Measurements from ENCODE around the gene CCDC116.
"Not testable (repeated sequence)": the region's sequence is repeated elsewhere in the genome, so short reads cannot be mapped to it uniquely, and the experiment has no call there.

The CCDC116 gene

GRCh38 chr22:21632931-21633330, 371 bp downstream of the CCDC116 start:
- no peak for DNase-seq (ENCODE audit: extremely low spot score)
- no peak for TF ChIP-seq CTCF (IDR thresholded peaks at IDR 0.05; ENCODE audit: control extremely low read depth, extremely low read depth, low read depth, missing control alignments)
- CTCF ChIA-PET, result interaction anchor here (17.3 kb wide), 1 partner anchor 12 kb away, joined by 274 read pairs; the partner anchor contains the start of gene SDF2L1
- POLR2A ChIA-PET, result no interaction called here

DNA sequence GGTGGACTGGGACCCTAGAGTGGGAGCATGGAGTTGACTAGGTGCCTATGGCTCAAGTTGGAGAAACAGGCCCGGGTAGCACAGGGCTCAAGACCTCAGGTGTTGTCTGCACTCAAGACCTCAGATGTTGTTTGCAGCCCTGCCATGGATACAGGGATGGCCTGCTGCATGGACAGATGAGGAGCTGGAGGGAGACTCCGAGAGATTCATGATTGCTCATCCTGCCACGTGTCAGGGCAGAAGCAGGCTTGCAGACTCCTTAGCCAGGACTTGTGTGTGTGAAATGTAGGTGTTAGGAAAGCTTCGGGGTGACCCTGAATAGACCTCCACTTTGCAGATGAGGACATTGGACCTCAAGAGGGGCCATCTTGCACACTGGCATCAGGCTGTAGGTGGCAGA, 921 bp downstream of the CCDC116 start:
- CTCF ChIA-PET, result interaction anchor here (1.4 to 17.3 kb wide), 3 partner anchors 9 to 16 kb away, joined by 3 to 274 read pairs (median 3); partner anchors contain the start of gene SDF2L1
- DNase-seq (ENCODE audit: extremely low spot score), result no peak
- TF ChIP-seq CTCF (IDR thresholded peaks at IDR 0.05; ENCODE audit: control extremely low read depth, extremely low read depth, low read depth, missing control alignments), result no peak
- POLR2A ChIA-PET, result no interaction called here

DNA sequence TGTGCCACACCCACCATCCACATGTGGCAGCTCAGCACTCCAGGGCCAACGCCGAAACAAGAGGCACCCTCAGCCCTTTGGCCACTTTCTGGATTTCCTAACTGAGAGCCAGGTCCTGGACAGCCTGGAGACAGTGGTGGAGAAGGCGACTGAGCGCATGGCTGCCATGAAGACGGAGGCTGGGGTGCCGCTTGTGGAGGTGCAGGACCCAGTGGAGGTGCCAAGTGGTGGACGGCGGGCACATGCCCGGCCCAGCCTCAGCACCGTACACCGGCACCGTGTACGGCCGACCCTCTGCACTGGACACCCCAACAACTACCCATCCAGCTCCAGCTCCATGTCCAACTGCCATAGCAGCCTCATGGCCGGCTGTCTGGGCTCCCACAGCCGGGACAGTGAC, 1.5 kb downstream of the CCDC116 start:
- ChIA-PET POLR2A (no interaction called here), CTCF (interaction anchor here (1.4 to 17.3 kb wide), 3 partner anchors 9 to 16 kb away, joined by 3 to 274 read pairs (median 3); partner anchors contain the start of gene SDF2L1)
- DNase-seq (ENCODE audit: extremely low spot score), result no peak
- TF ChIP-seq CTCF (IDR thresholded peaks at IDR 0.05; ENCODE audit: control extremely low read depth, extremely low read depth, low read depth, missing control alignments), result no peak

DNA sequence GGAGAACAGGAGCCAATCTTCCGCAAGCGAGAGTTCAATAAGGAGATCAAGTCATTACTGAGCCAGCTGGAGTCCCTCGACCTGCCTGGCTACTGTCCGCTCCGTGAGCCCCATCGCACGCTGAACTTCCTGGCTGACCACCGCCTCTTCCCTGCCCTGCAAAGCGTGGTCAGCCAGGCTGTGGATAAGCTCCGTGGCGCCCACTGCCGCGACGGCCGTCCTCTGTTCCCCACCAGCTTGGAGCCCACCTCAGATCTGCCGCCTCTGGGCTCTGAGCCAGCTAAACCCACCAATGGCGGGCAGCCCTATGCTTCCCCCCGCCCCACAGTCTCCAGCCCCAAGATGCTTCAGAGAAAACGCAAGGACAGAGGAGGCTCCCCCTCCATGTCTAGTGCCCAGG, 2.3 kb downstream of the CCDC116 start:
- no peak for TF ChIP-seq CTCF (IDR thresholded peaks at IDR 0.05; ENCODE audit: control extremely low read depth, extremely low read depth, low read depth, missing control alignments)
- ChIA-PET POLR2A (no interaction called here), CTCF (interaction anchor here (1.4 to 17.3 kb wide), 3 partner anchors 10 to 17 kb away, joined by 3 to 274 read pairs (median 3); partner anchors contain the start of gene SDF2L1)
- no peak for DNase-seq (ENCODE audit: extremely low spot score)

GRCh38 chr22:21635771-21636510, 3.4 kb downstream of the CCDC116 start:
- no peak for DNase-seq (ENCODE audit: extremely low spot score)
- ChIA-PET POLR2A (no interaction called here), CTCF (interaction anchor here (17.3 kb wide), 1 partner anchor 9 kb away, joined by 274 read pairs; the partner anchor contains the start of gene SDF2L1)
- TF ChIP-seq CTCF (IDR thresholded peaks at IDR 0.05; ENCODE audit: control extremely low read depth, extremely low read depth, low read depth, missing control alignments), result no peak

DNA sequence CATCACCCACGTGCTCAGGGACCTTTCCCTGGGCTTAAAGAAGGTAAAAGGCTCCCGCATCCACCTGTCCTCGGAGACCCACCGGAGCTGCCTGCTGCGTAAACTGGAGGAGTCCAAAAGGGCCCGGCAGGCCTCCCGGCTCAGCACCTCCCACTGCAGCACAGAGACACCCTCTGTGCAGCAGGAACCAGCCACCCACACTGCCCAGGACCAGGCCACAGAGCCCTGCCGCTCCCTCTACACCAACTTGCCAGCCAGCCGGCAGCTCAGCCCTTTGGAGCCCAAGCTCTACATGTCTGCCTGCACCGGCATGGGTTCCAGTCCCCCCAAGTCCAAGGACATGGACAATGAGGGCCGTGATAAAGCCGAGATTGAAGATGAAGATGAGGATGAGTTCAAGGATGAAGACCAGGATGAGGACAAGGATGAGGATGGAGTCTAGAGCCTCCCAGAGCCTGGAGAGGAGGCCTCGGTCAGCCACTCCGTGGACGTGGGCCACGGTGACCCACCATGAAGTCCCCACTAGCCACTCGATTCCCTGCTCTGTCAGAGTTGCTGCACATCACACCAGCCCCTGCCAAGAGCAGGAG, 4.2 kb downstream of the CCDC116 start:
- ChIA-PET CTCF (interaction anchor here (1.2 to 17.3 kb wide), 2 partner anchors 7 to 9 kb away, joined by 4 to 274 read pairs; partner anchors contain the start of genes SDF2L1 and YDJC), POLR2A (no interaction called here)
- DNase-seq (ENCODE audit: extremely low spot score), result no peak
- no peak for TF ChIP-seq CTCF (IDR thresholded peaks at IDR 0.05; ENCODE audit: control extremely low read depth, extremely low read depth, low read depth, missing control alignments)

DNA sequence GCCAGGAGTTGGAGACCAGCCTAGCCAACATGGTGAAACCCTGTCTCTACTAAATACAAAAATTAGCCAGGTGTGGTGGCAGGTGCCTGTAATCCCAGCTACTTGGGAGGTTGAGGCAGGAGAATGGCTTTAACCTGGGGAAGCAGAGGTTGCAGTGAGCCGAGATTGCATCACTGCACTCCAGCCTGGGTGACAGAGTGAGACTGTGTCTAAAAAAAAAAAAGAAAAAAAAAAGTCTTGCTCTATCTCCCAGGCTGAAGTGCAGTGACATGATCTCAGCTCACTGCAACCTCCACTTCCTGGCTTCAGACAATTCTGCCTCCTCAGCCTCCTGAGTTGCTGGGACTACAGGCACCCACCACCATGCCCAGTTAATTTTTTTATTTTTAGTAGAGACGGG, 4.9 kb downstream of the CCDC116 start:
- CTCF ChIA-PET, result interaction anchor here (1.2 to 17.3 kb wide), 2 partner anchors 8 kb away, joined by 4 to 274 read pairs; partner anchors contain the start of genes SDF2L1 and YDJC
- DNase-seq (ENCODE audit: extremely low spot score); POLR2A ChIA-PET: not testable (repeated sequence)
